Left hindlimb (tissue), 1 donor: ENCODE results near the gene TP53I13.

Experiments
- DNase-seq: peaks from one replicate; pipeline ENCODE4 v3.0.0-alpha.2; 2018

The TP53I13 gene

GRCh38 chr17:29617125-29617480 is 48.6 kb downstream of the TP53I13 start:
- peak; percentile 70 for DNase-seq

- DNase-seq: peak; percentile 64
Measured at GRCh38 chr17:29617481-29618271, 49.2 kb downstream of the TP53I13 start.

- DNase-seq: no peak
Measured at GRCh38 chr17:29618272-29619065, 50.0 kb downstream of the TP53I13 start.

- DNase-seq: no peak
Measured at GRCh38 chr17:29619251-29619650, 50.8 kb downstream of the TP53I13 start.

- DNase-seq: no peak
Measured at GRCh38 chr17:29620271-29620670, 51.8 kb downstream of the TP53I13 start.

- DNase-seq: no peak
Measured at GRCh38 chr17:29620779-29621500, 52.4 kb downstream of the TP53I13 start.

- DNase-seq: no peak
Measured at GRCh38 chr17:29621751-29622194, 53.3 kb downstream of the TP53I13 start.
